Measurements from ENCODE around the gene ERO1A. TPM values are rescaled to one million over a fixed set of nuclear protein-coding genes. Genes with fewer than 3 reads are reported as not detected.

ERO1A gene
- total RNA-seq, 1 experiment from 2014 or later, result 118 TPM

DNA sequence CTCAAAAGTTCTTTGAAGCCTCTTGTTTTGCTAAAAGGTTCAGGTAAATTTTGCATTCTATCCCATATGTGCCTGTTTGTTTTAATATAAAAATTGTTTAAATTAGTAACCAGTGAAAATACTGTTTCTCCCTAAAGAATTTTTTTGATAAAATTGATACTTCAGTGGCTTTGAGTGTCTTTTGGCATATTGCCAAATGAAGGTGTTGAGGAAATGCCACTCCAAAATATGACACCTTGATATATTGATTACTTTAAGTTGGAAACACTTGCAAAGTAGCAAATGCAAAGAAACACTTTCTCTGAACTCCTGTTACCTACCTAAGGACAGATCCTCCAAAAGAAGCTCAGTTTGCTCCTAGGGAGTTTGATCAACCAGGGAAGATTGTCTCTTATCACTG, 43.1 kb upstream of the ERO1A start:
- H3K4me1 ChIP-seq (ENCODE audit: control insufficient read depth in 1 of 2, insufficient read depth in 2 of 2, low read length in 2 of 2), result no peaks in the 10 kb centered on the region
- no peak overlapping the region for H3K9ac ChIP-seq (ENCODE audit: low read length)
- BruUV-seq (replicated peaks), result no TSS peak
- no peak for DNase-seq (ENCODE audit: low read depth, low spot score)
- ChIA-PET CTCF (no interaction called here), RAD21 (ENCODE audit: low non-redundant PET in 1 of 2, low total read pairs in 2 of 2, uncharacterized antibody in 2 of 2, unreplicated experiment in 2 of 2) (no interaction called here), POLR2A (no interaction called here)
- no peaks in the 10 kb centered on the region for H4K20me1 ChIP-seq (ENCODE audit: insufficient read depth)
- no peak overlapping the region for H3K4me2 ChIP-seq (ENCODE audit: low read length)
- no peaks in the 10 kb centered on the region for H3K9me2 ChIP-seq (ENCODE audit: insufficient read depth)
- no peak for ATAC-seq
- intact Hi-C loops (cut with micrococcal nuclease), result no loop called here
- H3K4me3 ChIP-seq (replicated peaks in 1 of 2; ENCODE audit: low read depth in 1 of 2, low read length in 2 of 2), result no peak overlapping the region
- peaks cover 42% of the 10 kb centered on the region for H3K79me2 ChIP-seq (ENCODE audit: insufficient read depth, low read length)
- no peaks in the 10 kb centered on the region for H3K9me3 ChIP-seq (ENCODE audit: control insufficient read depth in 1 of 2, insufficient read depth in 1 of 2, low read depth in 1 of 2, low read length in 2 of 2)
- no peaks in the 10 kb centered on the region; a peak in 1 of 4 replicates for H3K36me3 ChIP-seq (ENCODE audit: control insufficient read depth in 1 of 2, insufficient read depth in 2 of 2, low read length in 2 of 2)
- no peak overlapping the region for H3K27ac ChIP-seq (ENCODE audit: low read depth, low read length)
- TF ChIP-seq CEBPB (IDR thresholded peaks at IDR 0.05; ENCODE audit: low read depth) (no peak), ELF1 (IDR thresholded peaks at IDR 0.05; ENCODE audit: borderline replicate concordance, low read depth) (no peak), ZNF274 (IDR thresholded peaks at IDR 0.05; ENCODE audit: low read depth, low read length) (no peak), JUND (IDR thresholded peaks at IDR 0.05) (no peak), SP1 (IDR thresholded peaks at IDR 0.05; ENCODE audit: low read depth) (no peak), CBX3 (IDR thresholded peaks at IDR 0.05; ENCODE audit: low read depth) (no peak), EZH2 (IDR thresholded peaks at IDR 0.05) (no peak)
- no peaks in the 10 kb centered on the region for H3K27me3 ChIP-seq (ENCODE audit: insufficient read depth, low read length)
- no peak overlapping the region for H2AFZ ChIP-seq (ENCODE audit: low read depth, low read length, poor library complexity, severe bottlenecking)

DNA sequence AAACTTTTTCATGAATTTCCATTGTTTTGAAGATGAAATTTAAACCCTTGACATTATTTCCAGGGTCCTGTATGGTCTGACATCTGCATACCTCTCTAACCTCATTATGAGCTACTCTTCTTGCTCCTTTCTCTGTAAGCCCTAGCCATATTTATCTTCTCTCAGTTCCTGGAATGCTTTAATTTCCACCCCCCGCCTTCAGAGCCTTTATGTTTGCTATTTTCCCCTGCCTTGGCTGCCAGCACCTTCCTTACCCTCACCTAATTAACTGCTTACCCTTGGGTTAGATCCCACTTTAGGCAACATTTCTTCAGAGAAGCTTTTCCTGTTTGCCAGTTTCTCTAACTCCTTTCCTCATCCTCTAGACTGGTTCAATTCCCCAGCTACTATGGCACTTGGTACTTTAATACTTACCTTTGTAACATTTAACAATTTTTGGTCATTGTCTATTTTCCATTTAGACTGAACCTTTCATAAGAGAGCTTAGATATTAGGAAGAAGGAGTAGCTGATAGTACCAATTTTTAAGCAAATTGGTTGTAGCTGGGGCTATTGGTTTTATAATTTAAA, 40.6 kb upstream of the ERO1A start:
- Histone ChIP-seq H3K4me3 (replicated peaks in 1 of 2; ENCODE audit: low read depth in 1 of 2, low read length in 2 of 2) (no peak overlapping the region), H3K4me1 (ENCODE audit: control insufficient read depth in 1 of 2, insufficient read depth in 2 of 2, low read length in 2 of 2) (peaks cover 0 to 5% of the 10 kb centered on the region in 2 experiments; a peak in 2 of 4 replicates), H3K9ac (ENCODE audit: low read length) (no peak overlapping the region), H3K9me3 (ENCODE audit: control insufficient read depth in 1 of 2, insufficient read depth in 1 of 2, low read depth in 1 of 2, low read length in 2 of 2) (no peaks in the 10 kb centered on the region), H4K20me1 (ENCODE audit: insufficient read depth) (no peaks in the 10 kb centered on the region), H3K4me2 (ENCODE audit: low read length) (no peak overlapping the region), H3K27me3 (ENCODE audit: insufficient read depth, low read length) (no peaks in the 10 kb centered on the region), H3K9me2 (ENCODE audit: insufficient read depth) (no peaks in the 10 kb centered on the region), H3K36me3 (ENCODE audit: control insufficient read depth in 1 of 2, insufficient read depth in 2 of 2, low read length in 2 of 2) (peaks cover 0 to 3% of the 10 kb centered on the region in 2 experiments; a peak in 1 of 4 replicates), H3K79me2 (ENCODE audit: insufficient read depth, low read length) (peaks cover 41% of the 10 kb centered on the region), H2AFZ (ENCODE audit: low read depth, low read length, poor library complexity, severe bottlenecking) (no peak overlapping the region), H3K27ac (ENCODE audit: low read depth, low read length) (no peak overlapping the region)
- CTCF ChIA-PET, result no interaction called here
- DNase-seq (ENCODE audit: low read depth, low spot score), result no peak
- RAD21 ChIA-PET (ENCODE audit: low non-redundant PET in 1 of 2, low total read pairs in 2 of 2, uncharacterized antibody in 2 of 2, unreplicated experiment in 2 of 2), result no interaction called here
- POLR2A ChIA-PET, result no interaction called here
- no TSS peak for BruUV-seq (replicated peaks)
- intact Hi-C loops (cut with micrococcal nuclease), result no loop called here
- ATAC-seq, result no peak
- TF ChIP-seq CBX3 (IDR thresholded peaks at IDR 0.05; ENCODE audit: low read depth), result no peak
- TF ChIP-seq, protein P1, sequence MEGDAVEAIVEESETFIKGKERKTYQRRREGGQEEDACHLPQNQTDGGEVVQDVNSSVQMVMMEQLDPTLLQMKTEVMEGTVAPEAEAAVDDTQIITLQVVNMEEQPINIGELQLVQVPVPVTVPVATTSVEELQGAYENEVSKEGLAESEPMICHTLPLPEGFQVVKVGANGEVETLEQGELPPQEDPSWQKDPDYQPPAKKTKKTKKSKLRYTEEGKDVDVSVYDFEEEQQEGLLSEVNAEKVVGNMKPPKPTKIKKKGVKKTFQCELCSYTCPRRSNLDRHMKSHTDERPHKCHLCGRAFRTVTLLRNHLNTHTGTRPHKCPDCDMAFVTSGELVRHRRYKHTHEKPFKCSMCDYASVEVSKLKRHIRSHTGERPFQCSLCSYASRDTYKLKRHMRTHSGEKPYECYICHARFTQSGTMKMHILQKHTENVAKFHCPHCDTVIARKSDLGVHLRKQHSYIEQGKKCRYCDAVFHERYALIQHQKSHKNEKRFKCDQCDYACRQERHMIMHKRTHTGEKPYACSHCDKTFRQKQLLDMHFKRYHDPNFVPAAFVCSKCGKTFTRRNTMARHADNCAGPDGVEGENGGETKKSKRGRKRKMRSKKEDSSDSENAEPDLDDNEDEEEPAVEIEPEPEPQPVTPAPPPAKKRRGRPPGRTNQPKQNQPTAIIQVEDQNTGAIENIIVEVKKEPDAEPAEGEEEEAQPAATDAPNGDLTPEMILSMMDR (IDR thresholded peaks at IDR 0.05 in 2 of 3, conservative IDR thresholded peaks at IDR 0.05 in 1 of 3; ENCODE audit: borderline replicate concordance in 1 of 3, insufficient read depth in 1 of 3, low read depth in 2 of 3, low read length in 2 of 3), result no peak
- TF ChIP-seq ZFX (IDR thresholded peaks at IDR 0.05), result no peak
- TF ChIP-seq POLR2A (IDR thresholded peaks at IDR 0.05; ENCODE audit: borderline replicate concordance, extremely low read depth, insufficient read depth, insufficient read length), result no peak
- no peak for TF ChIP-seq ZNF274 (IDR thresholded peaks at IDR 0.05; ENCODE audit: low read depth, low read length)
- no peak for TF ChIP-seq FOSL1 (IDR thresholded peaks at IDR 0.05; ENCODE audit: low read depth)
- TF ChIP-seq YY1 (IDR thresholded peaks at IDR 0.05; ENCODE audit: extremely low read depth, insufficient replicate concordance, low read depth, low read length), result no peak
- TF ChIP-seq EGR1 (IDR thresholded peaks at IDR 0.05; ENCODE audit: low read depth), result no peak
- TF ChIP-seq, protein P2, sequence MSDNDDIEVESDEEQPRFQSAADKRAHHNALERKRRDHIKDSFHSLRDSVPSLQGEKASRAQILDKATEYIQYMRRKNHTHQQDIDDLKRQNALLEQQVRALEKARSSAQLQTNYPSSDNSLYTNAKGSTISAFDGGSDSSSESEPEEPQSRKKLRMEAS (IDR thresholded peaks at IDR 0.05), result no peak
- TF ChIP-seq ELF1 (IDR thresholded peaks at IDR 0.05; ENCODE audit: borderline replicate concordance, low read depth), result no peak
